HG02870 (cell line): ENCODE data around the gene LRCH4.

Experiments used
- ATAC-seq: cut with Tn5 transposase; IDR thresholded peaks from one replicate; pipeline ENCODE4 v1.9.1; 2021; ENCODE audit warnings: mild to moderate bottlenecking, moderate library complexity; ENCODE audit not compliant: unreplicated experiment

LRCH4 gene

DNA sequence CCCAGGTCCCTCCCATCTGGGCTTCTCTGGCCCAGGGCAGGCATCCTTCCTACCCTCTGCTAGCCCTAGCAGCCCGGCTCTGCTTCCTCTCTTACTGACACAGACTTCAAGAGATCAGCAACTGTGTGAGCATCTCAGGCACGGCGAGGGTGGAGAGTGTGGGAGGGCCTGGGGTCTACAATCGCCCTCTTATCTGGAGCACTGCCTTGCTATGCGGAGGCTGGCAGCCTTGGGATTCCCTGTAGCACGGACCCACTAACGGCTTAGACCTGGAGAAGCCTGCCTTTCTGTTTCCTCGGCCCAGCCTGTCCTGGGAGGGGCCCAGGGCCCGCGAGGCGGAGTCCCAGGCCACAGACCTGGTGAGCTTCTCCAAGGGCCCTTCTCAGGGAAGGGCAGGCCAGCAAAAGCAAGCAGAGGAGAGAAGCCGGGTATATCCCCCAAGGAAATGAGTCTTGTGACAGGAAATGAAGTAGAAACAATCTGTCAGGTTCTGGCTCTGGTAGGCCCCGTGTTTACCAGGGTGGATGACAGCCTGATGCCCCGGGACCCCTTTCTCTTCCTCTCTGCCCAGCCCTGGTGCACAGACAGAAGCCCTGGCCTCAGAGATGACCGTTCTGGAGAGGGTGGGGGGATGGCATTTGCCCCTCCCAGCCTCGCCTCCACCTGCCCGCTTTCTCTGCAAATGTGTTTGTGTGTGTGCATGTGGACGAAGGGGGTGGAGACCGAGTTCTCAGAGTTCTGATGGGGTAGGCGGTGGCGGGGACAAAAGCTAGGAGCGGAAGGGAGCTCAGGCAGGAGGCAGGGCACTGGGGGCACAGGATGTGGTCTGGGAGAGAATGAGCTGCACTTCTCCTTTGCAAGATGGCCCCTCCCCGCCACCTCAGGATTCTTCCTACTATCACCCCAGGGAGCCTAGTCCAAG is 2.5 kb downstream of the LRCH4 start:
- no peak for ATAC-seq

DNA sequence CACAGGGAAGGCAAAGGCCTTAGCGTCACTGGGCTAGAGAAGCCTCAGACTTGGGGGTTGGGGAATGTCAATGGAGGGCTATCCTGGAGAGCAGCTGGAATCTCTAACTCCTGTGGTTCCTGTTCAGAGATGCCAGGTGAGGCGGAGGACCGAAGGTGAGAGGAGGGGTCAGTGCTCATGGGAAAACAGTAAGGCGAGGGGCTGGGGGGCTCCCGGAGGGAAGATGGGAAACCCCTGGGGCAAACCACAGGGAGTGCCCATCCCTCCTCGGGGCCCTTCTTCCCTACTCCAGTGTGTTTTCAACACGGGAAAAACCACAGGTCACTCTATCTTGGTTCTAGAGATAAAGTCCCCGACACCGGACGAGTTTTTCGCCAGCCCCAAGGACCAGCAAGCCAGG is 3.3 kb downstream of the LRCH4 start:
- no peak for ATAC-seq

DNA sequence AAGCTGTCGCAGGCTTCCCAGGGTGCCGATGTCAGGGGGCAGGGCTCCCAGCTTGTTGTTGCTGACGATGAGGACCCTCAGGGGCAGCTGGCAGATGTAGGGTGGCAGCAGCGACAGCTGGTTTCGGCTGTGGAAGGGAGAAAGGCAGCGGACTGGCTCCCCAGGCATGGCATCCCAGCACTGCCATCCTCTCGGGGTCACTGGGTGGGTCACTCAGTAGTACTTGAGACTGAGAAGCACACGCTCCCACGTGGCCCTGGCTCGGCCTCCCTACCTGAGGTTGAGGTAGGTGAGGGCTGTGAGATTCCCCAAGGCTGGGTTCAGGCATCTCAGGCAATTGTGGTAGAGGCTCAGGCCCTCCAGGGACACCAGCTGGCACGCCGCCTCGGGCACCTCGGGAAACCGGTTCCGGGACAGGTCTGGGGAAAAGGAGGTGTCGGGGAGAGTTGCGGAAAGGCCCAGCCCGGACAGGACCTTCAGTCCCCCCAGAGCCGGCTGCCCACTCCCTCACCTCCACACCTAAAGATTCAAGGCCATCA is 3.8 kb downstream of the LRCH4 start:
- no peak for ATAC-seq

DNA sequence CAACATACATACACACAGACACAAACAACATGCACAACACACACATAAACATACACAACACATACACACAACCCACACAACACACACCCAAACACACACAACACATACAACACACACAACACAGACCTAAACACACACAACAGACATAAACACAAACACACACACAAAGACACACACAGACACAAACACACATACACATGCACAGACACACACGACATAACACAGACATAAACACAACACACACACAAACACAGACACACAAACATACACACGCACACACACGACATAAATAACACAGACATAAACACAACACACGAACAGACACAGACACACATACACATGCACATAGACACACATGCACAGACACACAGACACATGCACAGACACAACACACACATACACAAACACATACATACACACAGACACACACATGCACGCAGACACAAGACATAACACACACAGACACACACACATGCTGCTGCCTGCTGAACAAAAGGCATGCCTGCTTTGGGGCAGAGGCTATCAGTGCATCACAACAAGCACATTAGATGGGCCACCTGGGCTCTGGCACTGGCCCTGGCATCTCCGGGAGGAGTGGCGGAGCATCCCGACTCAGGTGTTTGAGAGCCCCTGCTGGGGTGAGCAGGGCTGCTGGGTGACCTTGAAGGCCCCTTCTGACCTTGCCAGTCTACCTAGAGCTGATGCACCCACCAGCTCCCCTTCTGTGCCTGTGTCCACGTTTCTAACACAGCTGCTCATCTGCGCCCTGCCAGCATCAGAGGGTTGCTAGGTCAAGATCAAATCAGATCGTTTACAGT is 5.3 kb downstream of the LRCH4 start:
- ATAC-seq = no peak

DNA sequence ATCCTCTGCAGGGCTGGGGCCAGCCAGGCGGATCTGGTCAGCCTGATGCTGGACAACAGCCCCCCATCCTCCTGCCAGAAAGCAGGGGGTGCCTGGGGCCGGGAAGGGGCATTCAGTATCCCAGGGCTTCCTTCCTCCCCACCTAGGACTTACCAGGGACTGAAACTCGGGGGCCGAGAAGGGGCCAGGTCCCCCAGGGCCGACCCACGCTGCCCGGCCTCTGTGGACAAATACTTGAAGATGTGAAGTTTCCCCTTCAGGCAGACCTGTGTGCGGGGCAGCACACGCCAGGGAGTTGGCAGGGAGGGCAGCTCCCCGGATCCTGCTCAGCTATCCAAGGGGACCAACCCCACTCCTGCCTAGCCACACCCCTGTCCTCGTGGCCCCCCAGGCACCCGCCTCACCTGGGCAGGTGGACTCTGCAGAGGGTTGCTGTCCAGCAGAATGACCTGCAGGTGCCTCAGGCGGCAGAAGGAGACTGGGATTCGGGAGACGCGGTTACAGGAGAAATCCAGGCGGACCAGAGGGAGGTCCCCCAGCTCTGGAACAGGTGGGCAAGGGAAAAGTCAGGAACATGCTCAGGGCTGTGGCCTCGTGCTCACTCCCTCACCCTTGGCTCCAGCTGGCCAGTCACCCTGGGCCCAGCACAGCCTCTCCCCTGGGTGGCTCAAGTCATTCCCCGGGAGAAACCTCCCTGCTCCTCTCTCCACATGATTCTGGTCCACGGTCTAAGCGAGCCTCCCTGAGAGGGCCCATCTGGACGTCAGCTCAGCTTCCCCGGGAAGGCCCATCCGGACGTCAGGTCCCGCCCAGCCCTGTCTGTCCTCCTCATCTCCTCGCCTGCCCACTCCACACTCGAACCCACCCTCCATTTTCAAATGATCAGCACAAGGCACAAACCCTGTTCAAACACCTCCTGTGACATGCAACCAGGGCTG is 7.4 kb downstream of the LRCH4 start:
- no peak for ATAC-seq

DNA sequence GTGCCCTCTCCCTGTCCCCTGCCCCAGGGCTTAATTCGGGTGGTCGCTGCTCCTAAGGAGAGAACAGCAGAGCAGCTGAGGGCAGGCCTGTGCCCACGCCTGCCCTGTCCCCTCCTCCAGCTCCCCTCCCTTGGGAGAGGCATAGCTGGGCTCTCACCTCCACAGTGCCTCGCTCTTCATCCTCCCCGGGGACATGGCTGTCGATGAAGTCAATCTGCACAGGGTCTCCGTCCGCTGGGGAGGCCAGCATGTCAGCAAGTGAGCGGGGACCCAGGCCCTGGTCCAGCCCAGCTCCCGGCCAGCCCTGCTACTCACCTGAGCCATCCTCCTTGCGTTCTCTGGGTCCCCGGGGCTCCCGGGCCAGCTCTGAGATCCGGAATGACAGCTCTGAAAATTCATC is 8.4 kb downstream of the LRCH4 start:
- ATAC-seq = no peak

DNA sequence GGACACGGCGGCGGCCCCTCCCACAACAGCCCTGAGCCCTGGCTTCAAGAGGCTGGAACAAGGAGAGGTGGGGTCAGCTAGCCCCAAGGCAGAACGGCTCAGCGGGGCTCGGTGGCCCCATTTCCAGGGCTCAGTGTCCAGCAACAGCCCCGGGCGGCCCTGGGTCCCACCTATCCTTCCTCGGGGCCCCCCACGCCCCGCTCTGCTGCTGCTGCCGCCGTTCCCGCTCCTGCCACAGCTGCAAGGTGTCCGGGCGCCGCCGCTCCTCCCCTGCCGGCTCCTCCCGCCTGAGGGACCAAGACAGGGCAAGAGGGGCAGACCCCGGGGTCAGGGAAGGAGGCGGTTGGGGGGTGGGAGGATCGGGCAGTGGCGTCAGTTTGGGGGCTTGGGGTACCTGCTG is 8.8 kb downstream of the LRCH4 start:
- no peak for ATAC-seq

DNA sequence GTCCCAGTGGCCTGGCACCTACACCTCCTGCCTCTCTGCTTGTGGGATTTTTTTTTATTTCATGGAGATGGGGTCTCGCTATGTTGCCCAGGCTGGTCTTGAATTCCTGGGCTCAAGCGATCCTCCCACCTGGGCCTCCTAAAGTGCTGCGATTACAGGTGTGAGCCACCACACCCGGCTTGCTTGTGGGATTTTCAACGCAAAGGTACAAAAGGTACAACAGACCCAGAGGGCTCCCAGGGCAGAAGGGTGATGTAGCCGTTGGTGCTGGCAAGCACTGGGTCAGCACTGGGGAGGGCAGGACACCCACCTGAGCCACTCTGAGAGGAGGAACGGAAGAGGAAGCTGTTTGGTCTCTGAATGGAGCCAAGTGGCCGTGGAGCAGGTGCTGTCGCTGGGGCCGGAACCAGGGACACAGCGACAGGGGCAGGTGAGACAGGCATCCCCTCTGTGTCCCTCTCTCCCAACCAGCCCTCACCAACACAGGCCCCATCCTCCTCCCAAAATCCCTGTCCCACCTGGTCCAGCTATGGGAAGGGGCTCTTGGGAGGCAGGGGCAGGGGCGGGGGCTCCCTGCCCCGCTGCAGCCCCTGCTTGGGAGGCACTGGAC is 9.4 kb downstream of the LRCH4 start:
- ATAC-seq = no peak

DNA sequence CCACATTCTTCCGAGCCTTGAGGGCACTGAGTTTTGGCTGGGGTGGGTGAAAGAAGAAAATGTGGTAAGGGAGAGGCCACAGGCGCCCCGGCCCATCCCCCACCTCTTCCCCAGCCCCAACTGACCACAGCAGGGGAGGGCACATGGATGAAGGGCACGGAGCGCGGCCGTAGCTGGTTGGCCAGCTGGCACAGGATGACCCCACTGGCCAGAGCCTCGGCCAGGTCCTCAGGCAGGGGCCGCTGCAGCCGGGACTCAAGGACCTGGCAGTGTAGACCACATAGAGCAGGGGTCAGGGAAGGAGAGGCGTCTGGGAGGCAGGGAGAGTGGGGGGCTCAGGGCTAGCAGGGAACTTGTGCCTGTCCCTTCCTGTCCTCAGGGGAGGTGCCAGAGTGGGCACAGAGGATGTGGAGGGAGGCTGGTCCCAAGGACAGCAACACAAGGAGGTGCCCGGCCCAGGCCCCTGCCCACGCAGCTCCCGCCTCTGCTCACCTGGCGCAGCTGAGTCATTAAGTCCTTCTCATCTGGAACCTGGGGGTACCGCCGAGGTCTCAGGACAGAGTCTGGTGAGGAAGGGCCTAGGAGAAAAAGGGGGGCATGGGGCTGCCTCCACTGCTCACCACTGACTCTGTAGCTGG is 10.1 kb downstream of the LRCH4 start:
- no peak for ATAC-seq

DNA sequence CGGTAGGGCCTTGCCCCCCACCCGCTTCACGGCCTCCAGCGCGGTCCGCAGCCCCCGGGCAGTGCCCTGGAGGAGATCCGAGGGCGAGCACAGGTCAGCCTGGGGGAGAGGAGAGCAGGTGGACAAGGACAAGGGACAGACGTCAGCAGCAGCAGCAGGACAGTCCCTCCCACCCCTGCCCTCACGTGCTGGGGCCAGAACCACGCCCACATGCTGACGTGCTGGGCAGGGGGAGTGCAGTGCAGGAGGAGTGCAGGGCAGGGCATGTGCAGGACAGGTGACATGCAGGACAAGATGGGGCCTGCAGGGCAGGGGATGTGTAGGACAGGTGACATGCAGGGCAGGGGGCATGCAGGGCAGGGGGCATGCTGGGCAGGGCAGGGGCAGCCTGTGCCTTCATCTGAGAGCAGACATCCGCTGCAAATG is 10.7 kb downstream of the LRCH4 start:
- no peak for ATAC-seq

DNA sequence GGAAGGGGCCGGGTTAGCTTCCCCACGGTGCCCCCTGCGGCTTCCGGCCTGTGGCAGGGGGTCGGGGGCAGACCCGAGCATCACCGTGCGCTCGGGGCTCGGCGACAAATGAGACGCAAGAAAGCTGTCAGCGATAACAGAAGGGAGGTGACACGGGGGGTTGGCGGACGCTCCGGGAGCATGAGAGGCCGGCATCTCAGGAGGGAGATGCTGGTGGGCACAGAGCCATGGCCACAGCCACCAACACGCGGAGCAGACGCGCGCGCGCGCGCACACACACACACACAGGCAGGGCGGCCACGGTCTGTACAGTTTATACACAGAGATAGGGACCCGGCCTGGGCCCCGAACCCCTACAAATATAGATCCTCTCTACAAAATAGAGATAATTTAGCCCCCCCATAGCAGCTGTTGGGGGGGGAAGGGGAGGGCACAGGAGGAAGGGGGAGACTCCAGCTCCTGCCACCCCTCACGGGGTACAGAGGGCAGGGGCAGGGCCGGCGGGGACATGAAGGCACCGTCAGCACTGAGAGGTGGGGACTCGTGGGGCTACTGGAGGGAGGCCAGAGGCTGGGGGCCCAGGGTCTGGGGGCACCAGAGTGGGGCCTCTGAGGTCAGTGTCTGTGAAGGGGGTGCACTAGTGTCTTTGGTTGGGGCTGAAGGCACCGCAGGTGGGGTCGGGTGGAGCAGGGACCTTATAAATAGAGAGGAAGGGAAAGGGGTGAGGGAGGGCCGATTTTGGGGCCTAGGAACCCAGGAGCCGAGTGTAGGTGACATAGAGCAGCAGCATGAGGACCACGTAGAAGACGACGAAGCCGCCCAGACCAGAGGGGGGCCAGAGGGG is 11.3 kb downstream of the LRCH4 start:
- ATAC-seq = no peak

DNA sequence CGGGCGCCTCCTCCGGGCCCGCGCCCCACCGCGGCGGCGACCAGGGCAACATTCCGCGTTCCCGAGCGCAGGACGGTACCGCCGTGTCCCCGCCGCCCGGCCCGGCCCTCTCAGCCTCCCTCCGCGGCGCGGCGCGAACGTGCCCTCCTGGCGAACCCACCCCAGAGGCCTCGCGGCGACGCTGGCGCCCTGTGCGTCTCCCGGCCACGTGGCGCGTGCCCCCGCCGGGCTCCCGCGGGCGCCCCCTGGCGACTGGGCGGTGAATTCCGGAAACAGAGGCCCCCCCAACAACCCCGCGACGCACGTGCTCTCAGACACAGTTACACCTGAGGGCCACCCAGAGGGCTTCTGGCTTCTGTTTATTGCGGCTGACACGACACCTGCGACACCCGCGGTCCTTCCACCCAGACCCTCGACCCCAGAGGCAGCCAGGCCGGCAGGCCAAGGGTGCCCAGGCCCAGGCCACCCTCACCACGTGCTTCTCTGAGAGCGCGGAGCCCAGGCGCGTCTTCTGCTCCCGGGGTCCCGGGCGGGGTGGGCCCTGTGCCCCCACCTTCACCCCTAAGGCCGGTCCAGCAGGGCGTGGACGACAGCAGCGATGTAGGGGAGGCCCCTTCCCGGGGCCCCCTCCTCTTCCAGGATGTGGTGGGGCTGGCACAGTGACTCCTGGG is 12.1 kb downstream of the LRCH4 start, which contains the start of gene SAP25:
TSS of gene SAP25 (minus strand) at position 210 of the 671 bp plus-strand sequence. CDS start at position 52, 158 bp downstream.
- ATAC-seq = no peak

DNA sequence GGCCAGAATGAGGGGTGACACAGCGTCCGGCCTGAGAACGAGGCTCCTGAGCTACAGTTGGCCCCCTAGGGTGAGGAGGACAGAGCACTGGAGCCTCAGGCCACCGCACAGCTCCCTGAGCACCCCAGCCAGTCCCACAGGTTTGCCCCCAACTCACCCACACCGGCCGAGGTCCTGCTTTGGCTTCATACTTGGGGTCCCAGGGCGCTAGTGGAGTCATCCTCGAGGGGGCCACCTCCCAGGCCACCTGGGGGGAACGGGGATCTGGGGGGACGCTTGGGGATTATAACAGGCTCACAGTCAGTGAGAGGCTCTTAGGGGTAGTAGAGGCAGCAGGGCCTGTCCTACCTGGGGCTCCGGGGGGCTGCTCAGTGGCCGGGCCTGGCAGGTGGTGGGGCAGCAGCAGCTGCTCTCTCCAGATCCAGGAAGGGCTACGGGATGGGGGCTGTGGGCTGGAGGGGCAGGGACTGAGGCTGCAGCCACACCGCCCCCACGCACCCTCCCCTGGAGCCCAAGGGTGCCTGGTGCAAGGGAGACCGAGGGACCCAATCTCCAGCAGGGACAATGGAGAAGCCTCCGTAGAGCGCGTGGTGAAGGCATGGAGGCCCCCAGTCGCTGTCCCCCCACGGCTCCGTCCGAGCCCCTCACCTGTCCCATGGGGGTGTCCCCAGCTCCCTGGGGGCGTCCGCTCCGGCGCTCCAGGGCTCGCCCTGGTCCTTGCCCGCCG is 12.8 kb downstream of the LRCH4 start:
- ATAC-seq = no peak

DNA sequence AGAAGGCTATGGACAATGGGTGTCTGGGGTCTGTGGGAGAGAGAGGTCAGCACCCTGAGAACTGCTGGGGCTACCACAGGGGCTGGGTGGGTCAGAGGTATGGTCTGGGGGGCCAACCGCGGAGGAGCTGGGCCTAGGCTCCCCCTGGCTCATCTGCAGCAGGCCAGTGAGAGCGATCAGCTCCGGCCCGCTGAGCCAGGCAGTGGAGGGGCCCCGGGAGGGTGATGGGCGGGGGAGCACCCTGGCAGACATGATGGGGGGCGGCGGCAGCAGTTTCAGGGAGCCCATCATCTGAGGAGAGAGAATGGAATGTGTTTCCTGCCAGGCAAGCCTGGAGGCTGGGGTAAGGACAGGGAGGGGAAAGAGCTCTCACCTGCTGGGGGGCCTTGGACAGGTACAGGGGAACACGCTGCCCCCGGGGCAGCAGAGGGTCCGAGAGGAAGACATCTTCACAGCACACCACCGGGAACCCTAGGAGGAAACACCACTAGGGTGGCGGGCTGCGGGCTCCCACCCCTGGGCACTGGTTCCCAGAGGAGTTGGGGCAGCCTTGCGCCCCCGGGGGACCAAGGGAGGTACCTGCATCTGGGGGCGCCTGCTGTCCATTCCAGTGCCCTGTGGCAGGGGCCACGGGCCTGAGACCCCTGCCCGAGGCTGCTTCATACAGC is 13.5 kb downstream of the LRCH4 start:
- ATAC-seq = no peak

DNA sequence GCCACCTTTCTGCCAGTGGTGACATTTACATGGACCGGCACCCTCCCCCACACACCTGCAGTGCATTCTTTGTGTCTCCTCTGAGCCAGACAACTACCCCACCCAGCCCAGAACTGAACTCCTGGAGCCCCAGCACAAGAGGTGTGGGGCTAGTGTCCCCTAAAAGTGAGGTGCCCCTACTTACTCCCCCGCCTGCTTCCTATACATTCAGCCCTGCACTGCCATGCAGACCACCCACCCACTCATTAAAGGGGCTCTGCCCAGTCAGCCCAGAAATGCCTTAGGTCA is 14.2 kb downstream of the LRCH4 start:
- ATAC-seq = no peak

DNA sequence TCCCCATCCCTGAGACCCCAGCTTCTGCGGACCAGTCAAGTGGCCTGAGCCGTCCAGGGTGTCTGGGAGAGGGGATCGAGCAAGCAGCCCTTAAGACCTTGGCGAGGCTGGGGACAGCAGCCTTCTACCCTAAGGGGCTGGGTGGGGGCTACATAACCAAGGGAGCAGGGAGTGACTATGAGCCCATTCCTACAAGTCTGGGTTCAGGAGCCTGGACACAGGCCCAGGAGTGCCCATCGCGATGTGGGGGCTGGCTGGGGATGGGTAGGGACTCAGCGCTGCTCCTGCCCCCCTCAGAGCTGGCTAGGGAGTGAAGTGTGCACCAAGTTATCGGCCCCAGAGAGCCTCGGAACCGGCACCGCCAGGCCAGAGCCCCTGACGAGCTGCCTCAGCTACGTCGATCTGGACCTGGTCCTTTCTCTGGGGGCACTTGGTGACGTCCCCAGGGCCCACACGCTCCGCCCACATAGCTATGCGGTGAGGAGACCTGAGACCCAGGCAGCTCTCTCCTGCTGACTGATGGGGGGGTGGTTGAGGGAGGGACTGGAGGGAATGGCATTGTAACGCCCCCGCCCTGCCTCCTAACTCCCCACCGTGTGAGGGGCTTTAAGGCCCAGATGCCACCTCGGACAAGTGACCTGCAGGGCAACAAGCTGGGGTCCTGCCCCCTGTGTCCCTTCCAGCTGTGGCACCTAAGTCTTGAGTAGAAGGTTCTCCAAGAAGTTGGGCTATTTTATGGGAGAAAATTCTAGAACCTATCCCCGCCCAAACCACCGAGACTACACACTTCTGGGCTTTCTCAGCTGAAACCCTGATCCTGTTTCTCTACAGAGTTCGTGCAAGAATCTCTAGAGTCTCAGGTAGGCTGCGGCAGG is 14.7 kb downstream of the LRCH4 start:
- ATAC-seq = no peak
